Upper lobe of right lung (tissue), 1 donor: ENCODE data around the gene BMP6. TPM values are rescaled to one million over a fixed set of nuclear protein-coding genes. Genes with fewer than 3 reads are reported as not detected.

ENCODE experiments used
- ATAC-seq: fragments of 200-7000 bp; cut with Tn5 transposase; one replicate; pipeline ENCODE4 v1.9.1; 2020; ENCODE audit warnings: mild to moderate bottlenecking, moderate library complexity
- DNase-seq: peaks from one replicate; pipeline ENCODE4 v3.0.0-alpha.2; 2020
- H3K27ac ChIP-seq: fragments of 200-600 bp; one replicate; pipeline ENCODE4 v1.8.0; 2022
- H3K27me3 ChIP-seq: fragments of 200-600 bp; one replicate; pipeline ENCODE4 v1.8.0; 2022; ENCODE audit warnings: mild to moderate bottlenecking
- H3K36me3 ChIP-seq: fragments of 200-600 bp; one replicate; pipeline ENCODE4 v1.8.0; 2022
- H3K4me1 ChIP-seq: fragments of 200-600 bp; one replicate; pipeline ENCODE4 v1.8.0; 2022
- H3K4me3 ChIP-seq: fragments of 200-600 bp; one replicate; pipeline ENCODE4 v1.8.0; 2022; ENCODE audit warnings: mild to moderate bottlenecking
- H3K9me3 ChIP-seq: fragments of 200-600 bp; one replicate; pipeline ENCODE4 v1.8.0; 2022
- CTCF ChIP-seq: fragments of 200-600 bp; IDR thresholded peaks from one replicate; pipeline ENCODE4 v1.8.0; 2022; ENCODE audit warnings: antibody characterized with exemption
- intact Hi-C: fragments of 100-400 bp; cut with DNase I; formaldehyde crosslinking; loops from one replicate; pipeline ENCODE4 v1.11.0; 2022
- total RNA-seq: library from RNA; stranded (reverse); fragmentation: NEBNext Ultra II Directional; extraction: Animal tissue kit (Norgen Biotek cat#: 25700); gene quantifications from one replicate; pipeline ENCODE4 v1.2.1, GENCODE V29; 2021
- donor health status: DM: no; HTN: yes; CAD: no; lungs with severe emphysema.

BMP6 gene
- total RNA-seq, 1 donor from 2014 or later, result 6.6 TPM

DNA sequence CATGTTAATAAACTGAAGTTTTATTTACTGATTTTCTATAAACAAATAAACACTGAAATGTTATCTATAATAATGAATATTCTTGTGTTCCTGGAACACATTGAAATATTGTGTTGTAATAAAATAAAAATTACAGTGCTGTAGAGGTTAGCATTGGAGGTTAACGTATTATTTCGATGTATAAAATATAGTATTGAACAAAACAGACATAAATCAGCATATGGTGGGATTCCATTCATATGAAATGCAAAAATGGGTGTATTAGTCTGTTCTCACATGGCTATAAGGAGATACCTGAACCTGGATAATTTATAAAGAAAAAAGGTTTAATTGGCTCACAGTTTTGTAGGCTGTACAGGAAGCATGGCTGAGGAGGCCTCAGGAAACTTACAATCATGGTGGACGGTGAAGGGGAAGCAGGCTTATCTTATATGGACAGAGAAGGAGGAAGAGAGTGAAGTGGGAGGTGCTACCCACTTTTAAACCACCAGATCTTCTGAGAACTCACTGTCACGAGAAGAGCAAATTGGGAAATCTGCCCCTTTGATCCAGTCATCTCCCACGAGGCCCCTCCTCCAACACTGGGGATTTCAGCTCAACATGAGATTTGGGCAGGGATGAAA lies 24.6 kb upstream of the BMP6 start:
- intact Hi-C loops, result no loop called here
- no peak for TF ChIP-seq CTCF

GRCh38 chr6:7703148-7703680 lies 22.7 kb upstream of the BMP6 start:
- no peaks in the 10 kb centered on the region for H3K36me3 ChIP-seq
- H3K27me3 ChIP-seq, result no peaks in the 10 kb centered on the region
- H3K27ac ChIP-seq, result no peak overlapping the region
- no peaks in the 10 kb centered on the region for H3K9me3 ChIP-seq
- intact Hi-C loops, result no loop called here
- DNase-seq (no peak), ATAC-seq (no peak)
- no peak for TF ChIP-seq CTCF
- H3K4me3 ChIP-seq, result no peak overlapping the region
- no peaks in the 10 kb centered on the region for H3K4me1 ChIP-seq

More for the DNA sequence above, 24.6 kb upstream of the BMP6 start:
- no peaks in the 10 kb centered on the region for H3K36me3 ChIP-seq
- H3K4me3 ChIP-seq, result no peak overlapping the region
- ATAC-seq (peak; percentile 59), DNase-seq (no peak)
- H3K9me3 ChIP-seq, result no peaks in the 10 kb centered on the region
- no peaks in the 10 kb centered on the region for H3K4me1 ChIP-seq
- H3K27me3 ChIP-seq, result no peaks in the 10 kb centered on the region
- H3K27ac ChIP-seq, result no peak overlapping the region

GRCh38 chr6:7705483-7705882 lies 20.4 kb upstream of the BMP6 start:
- Histone ChIP-seq H3K27ac (no peak overlapping the region), H3K27me3 (no peaks in the 10 kb centered on the region), H3K36me3 (no peaks in the 10 kb centered on the region), H3K4me3 (no peak overlapping the region), H3K4me1 (no peaks in the 10 kb centered on the region), H3K9me3 (no peaks in the 10 kb centered on the region)
- intact Hi-C loops, result no loop called here
- ATAC-seq, result no peak
- no peak for DNase-seq
- TF ChIP-seq CTCF, result no peak

- no peak for TF ChIP-seq CTCF
- DNase-seq (no peak), ATAC-seq (no peak)
- H3K4me1 ChIP-seq, result no peaks in the 10 kb centered on the region
- H3K36me3 ChIP-seq, result no peaks in the 10 kb centered on the region
- intact Hi-C loops, result no loop called here
- H3K4me3 ChIP-seq, result no peak overlapping the region
- H3K27me3 ChIP-seq, result no peaks in the 10 kb centered on the region
- no peak overlapping the region for H3K27ac ChIP-seq
- no peaks in the 10 kb centered on the region for H3K9me3 ChIP-seq
Observed at GRCh38 chr6:7706269-7706668, 19.6 kb upstream of the BMP6 start.

DNA sequence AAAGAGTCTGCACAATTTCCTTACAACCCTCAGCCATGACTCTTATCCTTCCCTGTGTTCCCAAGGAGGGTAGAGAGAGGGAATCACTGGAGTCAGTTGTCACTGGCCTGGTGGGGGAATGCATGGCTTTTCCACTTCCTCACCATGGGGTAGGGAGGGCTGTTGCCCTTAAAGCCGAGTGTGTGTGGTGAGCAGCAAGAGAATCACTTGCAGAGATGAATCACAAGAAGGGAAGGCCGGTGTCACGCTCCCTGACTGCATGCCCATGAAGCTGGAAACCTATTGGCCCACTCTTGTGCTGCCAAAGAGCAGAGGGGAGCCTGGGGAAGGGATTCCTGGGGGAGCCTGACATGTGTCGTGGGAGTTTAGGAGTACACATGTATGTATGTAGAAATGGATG lies 18.1 kb upstream of the BMP6 start:
- no peak for TF ChIP-seq CTCF
- Histone ChIP-seq H3K36me3 (no peaks in the 10 kb centered on the region), H3K27ac (no peak overlapping the region), H3K4me3 (no peak overlapping the region), H3K27me3 (no peaks in the 10 kb centered on the region), H3K4me1 (no peaks in the 10 kb centered on the region), H3K9me3 (no peaks in the 10 kb centered on the region)
- ATAC-seq (no peak), DNase-seq (no peak)
- intact Hi-C loops, result no loop called here
